K562 (cell line): Measurements from ENCODE around the gene JUNB. TPM values are rescaled to one million over a fixed set of nuclear protein-coding genes. Genes with fewer than 3 reads are reported as not detected.

Experiments used
- ATF7 ChIP-seq: fragments of 450-650 bp; IDR thresholded peaks from 2 replicates; pipeline ENCODE4 v1.7.1; 2014; ENCODE audit warnings: mild to moderate bottlenecking, moderate library complexity
- GABPB2 ChIP-seq: fragments of 250-450 bp; sonication (Bioruptor Pico); conservative IDR thresholded peaks from 2 replicates; pipeline ENCODE4 v1.5.1; 2021; ENCODE audit warnings: mild to moderate bottlenecking
- HMG20A ChIP-seq: fragments of 450-650 bp; formaldehyde crosslinking; conservative IDR thresholded peaks from 2 replicates; pipeline ENCODE4 v1.4.0; 2020; ENCODE audit warnings: mild to moderate bottlenecking, mixed read lengths
- ILF3 ChIP-seq: fragments of 450-650 bp; IDR thresholded peaks from 2 replicates; pipeline ENCODE4 v1.6.1; 2018; ENCODE audit warnings: antibody characterized with exemption, mild to moderate bottlenecking, moderate library complexity, borderline replicate concordance
- ILK ChIP-seq: fragments of 450-650 bp; IDR thresholded peaks from 2 replicates; pipeline ENCODE4 v1.6.1; 2016; ENCODE audit warnings: missing genetic modification characterization, low read depth, mild to moderate bottlenecking, missing compliant biosample characterization, moderate library complexity, borderline replicate concordance
- LARP7 ChIP-seq: fragments of 450-650 bp; IDR thresholded peaks from 2 replicates; pipeline ENCODE4 v1.6.1; 2016
- MAFG ChIP-seq: fragments of 450-650 bp; conservative IDR thresholded peaks from 2 replicates; pipeline ENCODE4 v1.6.1; 2016; ENCODE audit warnings: missing genetic modification characterization, missing compliant biosample characterization
- MCM3 ChIP-seq: fragments of 450-650 bp; IDR thresholded peaks from 2 replicates; pipeline ENCODE4 v1.6.1; 2016
- NBN ChIP-seq: fragments of 450-650 bp; IDR thresholded peaks from 2 replicates; pipeline ENCODE4 v1.6.1; 2016; ENCODE audit warnings: low read depth, mild to moderate bottlenecking
- NCOA2 ChIP-seq, 2 experiments: fragments of 450-650 bp; IDR thresholded peaks; 2 replicates each; pipeline ENCODE4 v1.6.1; 2018; ENCODE audit warnings: mild to moderate bottlenecking in 2 of 2, moderate library complexity in 1 of 2; ENCODE audit not compliant: partially characterized antibody in 2 of 2
- NR4A1 ChIP-seq, 2 experiments: fragments of 250-450 bp in 1 of 2; fragments of 450-650 bp in 1 of 2; sonication (Bioruptor Pico) in 1 of 2; IDR thresholded peaks; 2 replicates each; pipeline versions ENCODE4 v1.4.0 to v1.6.1; 2016 to 2020; ENCODE audit warnings: mild to moderate bottlenecking in 2 of 2, missing compliant biosample characterization in 1 of 2, missing genetic modification characterization in 1 of 2, moderate library complexity in 1 of 2
- NRF1 ChIP-seq, 2 experiments: fragments of 450-650 bp; IDR thresholded peaks in 1 of 2; conservative IDR thresholded peaks in 1 of 2; 2 replicates each; pipeline ENCODE4 v1.6.1; 2014; ENCODE audit warnings: mild to moderate bottlenecking in 2 of 2
- POLR2H ChIP-seq: IDR thresholded peaks from 2 replicates; pipeline ENCODE4 v1.6.1; 2016; ENCODE audit warnings: missing genetic modification characterization, low read depth, mild to moderate bottlenecking, control low read depth, missing compliant biosample characterization, moderate library complexity
- PRPF4 ChIP-seq: fragments of 200-400 bp; formaldehyde crosslinking; IDR thresholded peaks from one replicate; pipeline ENCODE4 v1.6.1; 2017; ENCODE audit warnings: low read length, low read depth, mild to moderate bottlenecking; ENCODE audit not compliant: insufficient read depth, poor library complexity, severe bottlenecking
- RCOR1 ChIP-seq, 2 experiments: IDR thresholded peaks; 2 replicates each; pipeline ENCODE4 v1.6.1; 2012; ENCODE audit warnings: low read depth in 2 of 2, low read length in 2 of 2, borderline replicate concordance in 1 of 2, improper control_type of control experiment in 1 of 2
- TBL1XR1 ChIP-seq, 2 experiments: IDR thresholded peaks; 2 replicates each; pipeline ENCODE4 v1.6.1; 2012; ENCODE audit warnings: improper control_type of control experiment in 2 of 2, low read length in 2 of 2, mild to moderate bottlenecking in 1 of 2
- TRIM24 ChIP-seq, 2 experiments: fragments of 450-650 bp; IDR thresholded peaks; 2 replicates each; pipeline ENCODE4 v1.6.1; 2016
- ZBED1 ChIP-seq: IDR thresholded peaks from 2 replicates; pipeline ENCODE4 v1.6.1; 2014
- ZFP36 ChIP-seq: fragments of 150-350 bp; IDR thresholded peaks from 2 replicates; pipeline ENCODE4 v1.6.1; 2018; ENCODE audit warnings: low read length, low read depth; ENCODE audit not compliant: partially characterized antibody
- ZFX ChIP-seq: sonication (generic); formaldehyde crosslinking; IDR thresholded peaks from 2 replicates; pipeline ENCODE4 v1.8.0; 2022; ENCODE audit warnings: mild to moderate bottlenecking, missing genetic modification reagents, moderate library complexity
- ZKSCAN3 ChIP-seq: fragments of 250-450 bp; sonication (Bioruptor Pico); IDR thresholded peaks from 2 replicates; pipeline ENCODE4 v1.4.0; 2020
- ZNF174 ChIP-seq: fragments of 250-450 bp; sonication (Bioruptor Pico); IDR thresholded peaks from 2 replicates; pipeline ENCODE4 v1.4.0; 2020; ENCODE audit warnings: mild to moderate bottlenecking
- ZNF780A ChIP-seq: fragments of 250-450 bp; sonication (Bioruptor Pico); IDR thresholded peaks from 2 replicates; pipeline ENCODE4 v1.5.0; 2021; ENCODE audit warnings: mild to moderate bottlenecking
- ZNF785 ChIP-seq: fragments of 250-450 bp; sonication (Bioruptor Pico); IDR thresholded peaks from 2 replicates; pipeline ENCODE4 v1.4.0; 2020; ENCODE audit warnings: mild to moderate bottlenecking
- ZNF79 ChIP-seq: fragments of 250-450 bp; sonication (Bioruptor Pico); IDR thresholded peaks from 2 replicates; pipeline ENCODE4 v1.4.0; 2020; ENCODE audit warnings: low read depth, mild to moderate bottlenecking, moderate library complexity
- polyA plus RNA-seq, 8 experiments: library from polyadenylated mRNA; depleted of rRNA in 4 of 8; stranded (reverse) in 5 of 8; unstranded in 3 of 8; fragments of >200 nt; fragmentation: Nextera tagmentation in 2 of 8; fragmentation: Illumina TruSeq in 1 of 8; extraction: Ambion mirVana in 2 of 8; extraction: Trizol in 1 of 8; gene quantifications; 2 replicates each; pipeline versions ENCODE4 v1.2.1 to v1.2.3, GENCODE V29; 2011 to 2014; ENCODE audit warnings: inconsistent platforms in 1 of 8, missing spikeins in 1 of 8
- total RNA-seq, 7 experiments: library from RNA; depleted of rRNA in 6 of 7; stranded (reverse); fragments of >200 nt in 6 of 7; fragmentation: Illumina TruSeq in 2 of 7; extraction: Trizol in 2 of 7; gene quantifications; 2 replicates each; pipeline versions ENCODE4 v1.2.1 to v1.2.3, GENCODE V29; 2011 to 2021; ENCODE audit warnings: low replicate concordance in 1 of 7
- TF ChIP-seq, protein P1 (sequence below): fragments of 450-650 bp; IDR thresholded peaks from 2 replicates; pipeline ENCODE4 v1.6.1; 2017; ENCODE audit warnings: antibody characterized with exemption
- TF ChIP-seq, protein P2 (sequence below): fragments of 250-450 bp; sonication (Bioruptor Pico); IDR thresholded peaks from 2 replicates; pipeline ENCODE4 v1.4.0; 2020; ENCODE audit warnings: borderline replicate concordance
- TF ChIP-seq, protein P3 (sequence below): fragments of 250-450 bp; sonication (Bioruptor Pico); IDR thresholded peaks from 2 replicates; pipeline ENCODE4 v1.5.0; 2021

The JUNB gene
- total and polyA plus RNA-seq, 9 of the 15 experiments (the other 6 are each of a cell fraction or from before 2014, with no cell fraction given) = 0.23 to 88.1 (median 13.1) TPM

DNA sequence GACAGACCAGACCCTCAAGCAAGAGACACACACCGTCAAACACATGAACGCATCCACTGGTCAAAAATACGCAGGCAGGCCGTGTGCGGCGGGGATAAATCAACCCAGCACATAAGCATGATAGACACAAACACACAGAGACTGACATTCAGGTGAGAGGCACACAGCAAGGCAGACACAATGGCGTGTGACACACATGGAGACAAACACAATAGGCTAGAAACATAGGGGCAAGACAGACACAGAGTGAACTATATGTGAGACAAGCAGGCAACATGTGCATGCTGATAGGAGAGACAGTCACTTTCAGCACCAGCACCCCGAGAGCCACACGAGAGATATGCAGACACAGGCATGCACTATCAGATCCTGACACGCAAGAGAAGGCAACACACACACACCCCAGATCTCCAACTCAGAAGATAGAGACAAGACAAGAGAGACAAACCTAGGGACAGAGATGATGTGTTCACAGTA lies 6.9 kb upstream of the JUNB start (continued):
- TF ChIP-seq GABPB2 (no peak), ZNF785 (CRISPR knock-in tag) (no peak), RCOR1 (IDR thresholded peaks at IDR 0.05; ENCODE audit: borderline replicate concordance in 1 of 2, low read depth in 2 of 2, low read length in 2 of 2) (peak in 1 of 2 experiments; percentile 80; a peak in 2 of 4 replicates), PRPF4 (no peak), HMG20A (CRISPR knock-in tag) (no peak), ILK (tag) (no peak), ATF7 (peak; percentile 77), LARP7 (peak; percentile 59; the same call in 1 of the 2 replicates), NBN (peak; percentile 58; the same call in 1 of the 2 replicates), ZFP36 (peak; percentile 60), ZNF79 (CRISPR knock-in tag) (no peak), ZFX (CRISPR knock-in tag) (0 out of 2 replicates have a peak, but pooled peaks have one; percentile 1), NCOA2 (IDR thresholded peaks at IDR 0.05; ENCODE audit: partially characterized antibody in 2 of 2) (no peak), ZNF780A (no peak), NRF1 (conservative IDR thresholded peaks at IDR 0.05 in 1 of 2, IDR thresholded peaks at IDR 0.05 in 1 of 2) (peak; percentile 49 to 65; a peak in 3 of 4 replicates), MCM3 (no peak), ILF3 (no peak), ZBED1 (no peak), POLR2H (tag) (no peak), NR4A1 (CRISPR knock-in tag; IDR thresholded peaks at IDR 0.05) (no peak), NR4A1 (tag; IDR thresholded peaks at IDR 0.05) (0 out of 2 replicates have a peak, but pooled peaks have one; percentile 15), TRIM24 (IDR thresholded peaks at IDR 0.05) (peak; percentile 82 to 91), MAFG (no peak; the same call in 1 of the 2 replicates), ZKSCAN3 (CRISPR knock-in tag) (no peak), TBL1XR1 (IDR thresholded peaks at IDR 0.05; ENCODE audit: low read length in 2 of 2) (peak; percentile 88 to 91), ZNF174 (CRISPR knock-in tag) (no peak)
- TF ChIP-seq, protein P1, sequence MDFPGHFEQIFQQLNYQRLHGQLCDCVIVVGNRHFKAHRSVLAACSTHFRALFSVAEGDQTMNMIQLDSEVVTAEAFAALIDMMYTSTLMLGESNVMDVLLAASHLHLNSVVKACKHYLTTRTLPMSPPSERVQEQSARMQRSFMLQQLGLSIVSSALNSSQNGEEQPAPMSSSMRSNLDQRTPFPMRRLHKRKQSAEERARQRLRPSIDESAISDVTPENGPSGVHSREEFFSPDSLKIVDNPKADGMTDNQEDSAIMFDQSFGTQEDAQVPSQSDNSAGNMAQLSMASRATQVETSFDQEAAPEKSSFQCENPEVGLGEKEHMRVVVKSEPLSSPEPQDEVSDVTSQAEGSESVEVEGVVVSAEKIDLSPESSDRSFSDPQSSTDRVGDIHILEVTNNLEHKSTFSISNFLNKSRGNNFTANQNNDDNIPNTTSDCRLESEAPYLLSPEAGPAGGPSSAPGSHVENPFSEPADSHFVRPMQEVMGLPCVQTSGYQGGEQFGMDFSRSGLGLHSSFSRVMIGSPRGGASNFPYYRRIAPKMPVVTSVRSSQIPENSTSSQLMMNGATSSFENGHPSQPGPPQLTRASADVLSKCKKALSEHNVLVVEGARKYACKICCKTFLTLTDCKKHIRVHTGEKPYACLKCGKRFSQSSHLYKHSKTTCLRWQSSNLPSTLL = no peak
- TF ChIP-seq, protein P2, sequence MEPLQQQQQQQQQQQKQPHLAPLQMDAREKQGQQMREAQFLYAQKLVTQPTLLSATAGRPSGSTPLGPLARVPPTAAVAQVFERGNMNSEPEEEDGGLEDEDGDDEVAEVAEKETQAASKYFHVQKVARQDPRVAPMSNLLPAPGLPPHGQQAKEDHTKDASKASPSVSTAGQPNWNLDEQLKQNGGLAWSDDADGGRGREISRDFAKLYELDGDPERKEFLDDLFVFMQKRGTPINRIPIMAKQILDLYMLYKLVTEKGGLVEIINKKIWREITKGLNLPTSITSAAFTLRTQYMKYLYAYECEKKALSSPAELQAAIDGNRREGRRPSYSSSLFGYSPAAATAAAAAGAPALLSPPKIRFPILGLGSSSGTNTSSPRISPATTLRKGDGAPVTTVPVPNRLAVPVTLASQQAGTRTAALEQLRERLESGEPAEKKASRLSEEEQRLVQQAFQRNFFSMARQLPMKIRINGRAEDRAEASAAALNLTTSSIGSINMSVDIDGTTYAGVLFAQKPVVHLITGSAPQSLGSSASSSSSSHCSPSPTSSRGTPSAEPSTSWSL = no peak
- TF ChIP-seq, protein P3, sequence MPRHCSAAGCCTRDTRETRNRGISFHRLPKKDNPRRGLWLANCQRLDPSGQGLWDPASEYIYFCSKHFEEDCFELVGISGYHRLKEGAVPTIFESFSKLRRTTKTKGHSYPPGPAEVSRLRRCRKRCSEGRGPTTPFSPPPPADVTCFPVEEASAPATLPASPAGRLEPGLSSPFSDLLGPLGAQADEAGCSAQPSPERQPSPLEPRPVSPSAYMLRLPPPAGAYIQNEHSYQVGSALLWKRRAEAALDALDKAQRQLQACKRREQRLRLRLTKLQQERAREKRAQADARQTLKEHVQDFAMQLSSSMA = no peak
